A549 (cell line): ENCODE results near the gene DPP10.

ENCODE experiments used
- BHLHE40 ChIP-seq: IDR thresholded peaks from 2 replicates; pipeline ENCODE4 v1.6.1; 2012; ENCODE audit warnings: low read depth, low read length, inconsistent platforms
- CTCF ChIP-seq: fragments of >200 bp; sonication (Bioruptor Twin); formaldehyde crosslinking; IDR thresholded peaks from 3 replicates; pipeline ENCODE4 v1.5.1; 2016
- EP300 ChIP-seq, 2 experiments: fragments of >200 bp; sonication (Bioruptor Twin); formaldehyde crosslinking; IDR thresholded peaks; 2 replicates in 1 of 2; 3 replicates in 1 of 2; pipeline ENCODE4 v1.6.1; 2016 to 2017
- FOSL2 ChIP-seq, 2 experiments: fragments of 450-650 bp in 1 of 2; fragments of >200 bp in 1 of 2; sonication (Bioruptor Twin) in 1 of 2; formaldehyde crosslinking; IDR thresholded peaks; 2 replicates each; pipeline versions ENCODE4 v1.5.0 to v1.6.1; 2016 to 2020; ENCODE audit warnings: mild to moderate bottlenecking in 1 of 2, moderate library complexity in 1 of 2
- JUN ChIP-seq, 2 experiments: fragments of >200 bp; sonication (Bioruptor Twin); formaldehyde crosslinking; IDR thresholded peaks; 2 replicates in 1 of 2; 3 replicates in 1 of 2; pipeline ENCODE4 v1.6.1; 2016 to 2017
- MAX ChIP-seq: IDR thresholded peaks from 2 replicates; pipeline ENCODE4 v1.6.1; 2012
- MYC ChIP-seq: IDR thresholded peaks from 2 replicates; pipeline ENCODE4 v1.6.1; 2012; ENCODE audit warnings: mild to moderate bottlenecking, inconsistent platforms, low read length, improper control_type of control experiment, borderline replicate concordance
- NFE2L2 ChIP-seq: fragments of 150-350 bp; conservative IDR thresholded peaks from 2 replicates; pipeline ENCODE4 v1.6.1; 2014; ENCODE audit warnings: low read length
- PHF8 ChIP-seq: fragments of 200-600 bp; sonication (generic); IDR thresholded peaks from 2 replicates; pipeline ENCODE4 v1.6.1; 2016; ENCODE audit warnings: low read depth, mild to moderate bottlenecking, antibody characterized with exemption, moderate library complexity, borderline replicate concordance
- RAD21 ChIP-seq, 2 experiments: fragments of >200 bp in 1 of 2; sonication (Bioruptor Twin) in 1 of 2; formaldehyde crosslinking in 1 of 2; IDR thresholded peaks in 1 of 2; conservative IDR thresholded peaks in 1 of 2; 2 replicates in 1 of 2; 3 replicates in 1 of 2; pipeline ENCODE4 v1.6.1; 2012 to 2018; ENCODE audit warnings: inconsistent platforms in 1 of 2
- REST ChIP-seq: fragments of 200-600 bp; sonication (generic); IDR thresholded peaks from 2 replicates; pipeline ENCODE4 v1.6.1; 2016; ENCODE audit warnings: antibody characterized with exemption, mild to moderate bottlenecking, moderate library complexity
- TP53 ChIP-seq: fragments of 250-450 bp; sonication (Bioruptor Pico); IDR thresholded peaks from 2 replicates; pipeline ENCODE4 v1.5.0; 2021; ENCODE audit warnings: mild to moderate bottlenecking, moderate library complexity
- USF2 ChIP-seq: fragments of 450-650 bp; IDR thresholded peaks from 2 replicates; pipeline ENCODE4 v1.6.1; 2014; ENCODE audit warnings: antibody characterized with exemption

- no peak for TF ChIP-seq CTCF
- TF ChIP-seq MYC, result no peak
- TF ChIP-seq NFE2L2, result no peak
- no peak for TF ChIP-seq TP53 (CRISPR knock-in tag)
- no peak for TF ChIP-seq RAD21 (conservative IDR thresholded peaks at IDR 0.05 in 1 of 2, IDR thresholded peaks at IDR 0.05 in 1 of 2)
- TF ChIP-seq EP300 (IDR thresholded peaks at IDR 0.05), result no peak
- no peak for TF ChIP-seq REST
- TF ChIP-seq BHLHE40, result no peak
- TF ChIP-seq USF2, result no peak
- no peak for TF ChIP-seq JUN (IDR thresholded peaks at IDR 0.05)
- TF ChIP-seq FOSL2 (IDR thresholded peaks at IDR 0.05), result no peak
- TF ChIP-seq FOSL2 (CRISPR knock-in tag; IDR thresholded peaks at IDR 0.05), result no peak
- no peak for TF ChIP-seq PHF8
- TF ChIP-seq MAX, result no peak
Observed at GRCh38 chr2:114461116-114461515, 18.7 kb downstream of the DPP10 start.
